Neutrophil (primary cell): ENCODE data around the gene SSBP3.

Experiments
- H3K27ac ChIP-seq: fragments of 200-600 bp; sonication (generic); 2 replicates; pipeline ENCODE4 v1.5.1; 2016; ENCODE audit warnings: mild to moderate bottlenecking, moderate library complexity
- H3K27me3 ChIP-seq: fragments of 200-600 bp; sonication (generic); 2 replicates; pipeline ENCODE4 v1.6.0; 2016; ENCODE audit warnings: mild to moderate bottlenecking
- H3K36me3 ChIP-seq: fragments of 200-600 bp; sonication (generic); 2 replicates; pipeline ENCODE4 v1.5.1; 2017
- H3K4me1 ChIP-seq, 2 experiments: fragments of 200-600 bp in 1 of 2; sonication (generic) in 1 of 2; 1 replicate in 1 of 2; 2 replicates in 1 of 2; pipeline versions ENCODE4 v1.5.1 to v1.6.1; 2013 to 2016; ENCODE audit warnings: low read depth in 1 of 2, low read length in 1 of 2, mild to moderate bottlenecking in 1 of 2, moderate library complexity in 1 of 2; ENCODE audit not compliant: control insufficient read depth in 1 of 2, insufficient read depth in 1 of 2
- H3K4me3 ChIP-seq, 2 experiments: fragments of 200-600 bp in 1 of 2; sonication (generic) in 1 of 2; 1 replicate in 1 of 2; 2 replicates in 1 of 2; pipeline ENCODE4 v1.5.1; 2013 to 2016; ENCODE audit warnings: low read depth in 1 of 2, low read length in 1 of 2, mild to moderate bottlenecking in 1 of 2, moderate library complexity in 1 of 2
- H3K9me3 ChIP-seq: fragments of 200-600 bp; sonication (generic); 2 replicates; pipeline ENCODE4 v1.5.1; 2016
- CTCF ChIP-seq: fragments of 200-600 bp; sonication (generic); IDR thresholded peaks from 2 replicates; pipeline ENCODE4 v1.5.1; 2016; ENCODE audit warnings: antibody characterized with exemption

The SSBP3 gene

DNA sequence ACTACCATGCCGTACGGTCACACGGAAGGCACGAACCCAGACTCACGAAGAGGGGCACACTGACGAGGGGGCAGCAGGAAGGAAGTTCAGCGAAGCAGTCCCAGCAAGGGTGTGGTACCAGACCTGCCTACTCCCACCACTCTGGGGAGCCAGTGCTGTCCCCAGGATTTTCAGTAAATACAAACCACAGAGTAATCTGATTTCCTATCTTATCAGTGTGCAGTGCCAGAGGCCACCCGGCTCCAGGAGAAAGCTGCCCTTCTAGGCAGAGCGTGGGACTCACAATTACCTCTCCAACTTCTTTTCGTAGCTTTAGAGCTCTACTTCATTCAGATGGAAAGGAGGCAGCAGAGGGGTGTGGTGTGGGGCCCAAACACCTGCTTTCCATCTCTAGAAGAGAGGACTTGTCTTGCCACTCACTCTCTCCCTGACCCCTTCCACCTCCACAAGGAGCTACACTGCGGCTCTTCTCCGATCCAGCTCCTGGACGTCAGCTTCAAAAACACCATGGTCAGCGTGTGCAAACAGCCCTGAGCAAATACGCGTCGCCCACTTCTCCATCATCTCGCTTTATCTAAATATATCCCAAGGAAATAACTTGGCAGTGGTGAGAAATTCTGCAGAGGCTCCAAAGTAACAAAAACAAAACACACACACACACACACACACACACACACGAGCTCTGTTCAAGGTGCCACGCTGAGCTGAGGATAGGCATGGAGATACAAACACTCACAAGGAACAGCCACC, 107.7 kb downstream of the SSBP3 start:
- Histone ChIP-seq H3K36me3 (no peaks in the 10 kb centered on the region), H3K9me3 (no peaks in the 10 kb centered on the region), H3K4me1 (no peaks in the 10 kb centered on the region), H3K27ac (no peak overlapping the region), H3K27me3 (no peaks in the 10 kb centered on the region), H3K4me3 (no peak overlapping the region)
- TF ChIP-seq CTCF: no peak

GRCh38 chr1:54297596-54298283, 108.5 kb downstream of the SSBP3 start:
- H3K9me3 ChIP-seq: no peaks in the 10 kb centered on the region
- no peaks in the 10 kb centered on the region for H3K4me1 ChIP-seq
- no peak overlapping the region for H3K4me3 ChIP-seq
- no peak for TF ChIP-seq CTCF
- H3K27me3 ChIP-seq: no peaks in the 10 kb centered on the region
- H3K36me3 ChIP-seq: no peaks in the 10 kb centered on the region
- no peak overlapping the region for H3K27ac ChIP-seq

- TF ChIP-seq CTCF: no peak
- Histone ChIP-seq H3K4me1 (no peaks in the 10 kb centered on the region), H3K27ac (no peak overlapping the region), H3K27me3 (no peaks in the 10 kb centered on the region), H3K4me3 (no peak overlapping the region), H3K9me3 (no peaks in the 10 kb centered on the region), H3K36me3 (no peaks in the 10 kb centered on the region)
These were observed 109.5 kb downstream of the SSBP3 start for GRCh38 chr1:54296666-54297065.

- Histone ChIP-seq H3K9me3 (no peaks in the 10 kb centered on the region), H3K27me3 (no peaks in the 10 kb centered on the region), H3K4me3 (no peak overlapping the region), H3K4me1 (no peaks in the 10 kb centered on the region), H3K36me3 (no peaks in the 10 kb centered on the region), H3K27ac (no peak overlapping the region)
- no peak for TF ChIP-seq CTCF
These were observed 111.3 kb downstream of the SSBP3 start for GRCh38 chr1:54294887-54295286.

DNA sequence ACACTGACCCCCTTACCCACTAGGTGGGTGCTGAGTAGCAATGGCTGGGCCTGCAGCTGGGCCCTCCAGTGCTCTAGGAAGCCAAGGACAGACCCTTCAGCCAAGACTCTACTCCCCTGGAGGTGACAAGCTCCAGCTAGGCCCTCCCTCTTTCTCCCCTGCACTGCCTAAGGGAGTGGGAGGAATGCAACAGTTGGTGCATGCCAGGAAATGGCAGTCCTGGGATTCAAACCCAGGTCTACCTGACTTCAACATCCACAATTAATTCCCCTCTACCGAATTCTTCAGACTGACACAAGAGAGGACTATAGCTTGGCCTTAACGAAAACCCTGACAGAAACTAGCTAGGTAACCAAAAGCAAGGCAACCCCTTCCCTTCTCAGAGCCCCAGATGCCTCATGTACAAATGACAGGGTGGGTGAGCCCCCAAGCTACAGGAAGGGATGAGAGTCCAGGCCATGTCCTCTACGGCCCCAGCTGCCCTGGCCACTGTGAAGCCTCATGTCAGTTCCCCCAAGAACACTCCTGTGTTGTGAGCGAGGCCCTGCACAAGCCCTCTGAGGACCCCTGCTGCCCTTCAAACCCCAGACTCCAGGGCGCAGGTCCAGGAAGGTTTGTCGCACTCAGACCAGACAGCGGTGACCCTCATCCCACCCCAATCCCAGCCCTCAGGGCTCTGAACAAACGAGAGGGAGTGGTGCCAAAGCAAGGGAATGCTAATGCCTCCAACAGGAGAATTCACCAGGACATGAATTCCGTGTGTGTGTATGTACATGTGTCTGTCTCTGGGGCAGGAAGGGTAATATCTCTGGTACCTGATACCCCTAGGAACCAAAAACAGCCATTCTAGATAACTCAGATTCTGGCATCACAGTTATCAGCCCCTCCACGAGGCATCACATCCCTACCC, 113.9 kb downstream of the SSBP3 start:
- Histone ChIP-seq H3K4me1 (no peaks in the 10 kb centered on the region), H3K9me3 (no peaks in the 10 kb centered on the region), H3K27ac (no peak overlapping the region), H3K27me3 (no peaks in the 10 kb centered on the region), H3K4me3 (no peak overlapping the region), H3K36me3 (no peaks in the 10 kb centered on the region)
- TF ChIP-seq CTCF: no peak
